Calu3 (cell line): ENCODE data around the gene UVRAG. TPM values are rescaled to one million over a fixed set of nuclear protein-coding genes. Genes with fewer than 3 reads are reported as not detected.

Experiments used
- BruUV-seq: library from RNA; stranded (reverse); fragments of 400-500 nt; replicated peaks from 2 replicates; lab custom pipeline; 2021; lab: Mats Ljungman, UMichigan
- CTCF ChIA-PET: fragments of 300-600 bp; sonication (Branson Sonifier 250); formaldehyde crosslinking; loops from one replicate; lab custom pipeline; 2022; ENCODE audit warnings: antibody characterized with exemption; lab: Charles Lee
- DNase-seq: peaks from one replicate; pipeline ENCODE4 v3.0.0; 2022
- H3K27ac Mint-ChIP-seq: one replicate; pipeline ENCODE4 v1.8.0; 2022; ENCODE audit warnings: mixed read lengths; ENCODE audit not compliant: unreplicated experiment
- H3K27me3 Mint-ChIP-seq: one replicate; pipeline ENCODE4 v1.8.0; 2022; ENCODE audit warnings: mixed read lengths; ENCODE audit not compliant: unreplicated experiment
- H3K36me3 Mint-ChIP-seq: one replicate; pipeline ENCODE4 v1.8.0; 2022; ENCODE audit warnings: mild to moderate bottlenecking, moderate library complexity, mixed read lengths; ENCODE audit not compliant: insufficient read depth, unreplicated experiment
- H3K4me1 Mint-ChIP-seq: one replicate; pipeline ENCODE4 v1.8.0; 2022; ENCODE audit warnings: mild to moderate bottlenecking, low read depth, mixed read lengths; ENCODE audit not compliant: unreplicated experiment
- H3K4me3 Mint-ChIP-seq: one replicate; pipeline ENCODE4 v1.8.0; 2022; ENCODE audit warnings: mild to moderate bottlenecking, low read depth, moderate library complexity, mixed read lengths; ENCODE audit not compliant: unreplicated experiment
- H3K9me3 Mint-ChIP-seq: one replicate; pipeline ENCODE4 v1.8.0; 2022; ENCODE audit warnings: low read depth, mixed read lengths; ENCODE audit not compliant: unreplicated experiment
- CTCF ChIP-seq: fragments of 200-600 bp; IDR thresholded peaks from one replicate; pipeline ENCODE4 v1.8.0; 2022; ENCODE audit warnings: antibody characterized with exemption; ENCODE audit not compliant: unreplicated experiment
- intact Hi-C: fragments of 100-400 bp; cut with micrococcal nuclease; formaldehyde crosslinking; loops from one replicate; pipeline ENCODE4 v1.10.0; 2022; ENCODE audit not compliant: unreplicated experiment
- total RNA-seq: library from RNA; stranded (reverse); gene quantifications from 2 replicates; pipeline ENCODE4 v1.2.3, GENCODE V29; 2022

Gene UVRAG
- total RNA-seq, 1 experiment from 2014 or later, result 18.5 TPM

DNA sequence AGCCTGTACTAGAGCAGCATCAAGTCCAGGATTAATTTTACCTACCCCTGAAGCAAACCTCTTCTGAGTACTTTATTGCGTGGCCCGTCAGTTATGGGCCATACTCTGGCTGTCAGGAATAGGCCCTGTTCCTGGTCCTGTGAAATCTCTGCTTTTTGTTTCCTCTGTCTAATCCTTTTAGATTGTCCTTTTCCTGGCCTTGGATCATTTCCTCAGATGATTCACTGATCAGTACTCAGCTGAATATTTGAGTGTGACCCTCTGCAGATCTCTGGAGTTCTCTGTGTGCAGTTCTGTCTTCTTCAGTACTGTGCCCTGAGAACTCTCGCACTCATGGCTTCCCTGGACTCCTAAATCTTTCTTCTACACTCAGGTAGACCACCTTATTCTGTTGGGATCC, 123.5 kb downstream of the UVRAG start:
- intact Hi-C loops, result no loop called here
- CTCF ChIA-PET, result no interaction called here
- Mint-ChIP-seq H3K4me1 (no peaks in the 10 kb centered on the region), H3K9me3 (no peaks in the 10 kb centered on the region), H3K36me3 (no peaks in the 10 kb centered on the region), H3K27ac (no peak overlapping the region), H3K27me3 (no peaks in the 10 kb centered on the region), H3K4me3 (no peak overlapping the region)
- BruUV-seq, result no TSS peak
- DNase-seq, result no peak
- no peak for TF ChIP-seq CTCF

DNA sequence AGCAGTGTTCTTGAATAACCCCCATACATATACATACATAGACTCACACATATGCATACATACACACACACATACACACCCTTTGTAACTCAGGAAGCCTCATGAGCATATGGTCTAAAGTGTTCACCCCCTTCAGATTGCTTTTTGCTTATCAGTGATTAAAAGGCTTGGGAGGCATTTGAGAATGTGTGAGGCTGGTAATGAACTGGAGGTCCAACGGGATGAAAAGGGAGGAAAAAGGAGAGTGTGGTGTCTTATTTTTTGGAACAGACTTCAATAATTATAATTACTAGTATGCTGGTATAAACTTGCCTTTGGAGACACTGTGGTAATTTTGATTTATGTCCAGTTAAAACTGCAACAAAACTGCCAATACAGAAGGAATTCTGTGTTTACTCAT, 124.5 kb downstream of the UVRAG start:
- intact Hi-C loops, result no loop called here
- TF ChIP-seq CTCF, result no peak
- H3K27ac Mint-ChIP-seq, result no peak overlapping the region
- no peaks in the 10 kb centered on the region for H3K27me3 Mint-ChIP-seq
- CTCF ChIA-PET, result no interaction called here
- DNase-seq, result no peak
- H3K4me3 Mint-ChIP-seq, result no peak overlapping the region
- no TSS peak for BruUV-seq
- no peaks in the 10 kb centered on the region for H3K9me3 Mint-ChIP-seq
- no peaks in the 10 kb centered on the region for H3K36me3 Mint-ChIP-seq
- no peaks in the 10 kb centered on the region for H3K4me1 Mint-ChIP-seq

GRCh38 chr11:75939992-75940391, 125.0 kb downstream of the UVRAG start:
- CTCF ChIA-PET, result no interaction called here
- no peaks in the 10 kb centered on the region for H3K4me1 Mint-ChIP-seq
- DNase-seq, result no peak
- H3K27me3 Mint-ChIP-seq, result no peaks in the 10 kb centered on the region
- BruUV-seq, result no TSS peak
- intact Hi-C loops, result no loop called here
- no peak overlapping the region for H3K4me3 Mint-ChIP-seq
- no peaks in the 10 kb centered on the region for H3K9me3 Mint-ChIP-seq
- no peaks in the 10 kb centered on the region for H3K36me3 Mint-ChIP-seq
- no peak for TF ChIP-seq CTCF
- H3K27ac Mint-ChIP-seq, result no peak overlapping the region

GRCh38 chr11:75940911-75941310, 125.9 kb downstream of the UVRAG start:
- Mint-ChIP-seq H3K9me3 (no peaks in the 10 kb centered on the region), H3K4me1 (no peaks in the 10 kb centered on the region), H3K27me3 (no peaks in the 10 kb centered on the region), H3K4me3 (no peak overlapping the region), H3K36me3 (no peaks in the 10 kb centered on the region), H3K27ac (no peak overlapping the region)
- BruUV-seq, result no TSS peak
- CTCF ChIA-PET, result no interaction called here
- no peak for DNase-seq
- TF ChIP-seq CTCF, result no peak
- intact Hi-C loops, result no loop called here

GRCh38 chr11:75944515-75944914, 129.5 kb downstream of the UVRAG start:
- CTCF ChIA-PET, result no interaction called here
- peaks cover 12% of the 10 kb centered on the region for H3K4me1 Mint-ChIP-seq
- no peaks in the 10 kb centered on the region for H3K27me3 Mint-ChIP-seq
- H3K27ac Mint-ChIP-seq, result no peak overlapping the region
- no peaks in the 10 kb centered on the region for H3K36me3 Mint-ChIP-seq
- no peak for TF ChIP-seq CTCF
- no peak overlapping the region for H3K4me3 Mint-ChIP-seq
- no TSS peak for BruUV-seq
- intact Hi-C loops, result no loop called here
- no peak for DNase-seq
- no peaks in the 10 kb centered on the region for H3K9me3 Mint-ChIP-seq
